HepG2 (cell line): ENCODE measurements around the gene HDGFL3. TPM values are rescaled to one million over a fixed set of nuclear protein-coding genes. Genes with fewer than 3 reads are reported as not detected.

ENCODE experiments used
- EZH2 ChIP-seq: conservative IDR thresholded peaks from 2 replicates; pipeline ENCODE4 v1.6.1; 2012; ENCODE audit warnings: mild to moderate bottlenecking, low read depth, low read length, moderate library complexity
- HNRNPLL ChIP-seq: fragments of 200-400 bp; formaldehyde crosslinking; IDR thresholded peaks from 2 replicates; pipeline ENCODE4 v1.6.1; 2017; ENCODE audit warnings: mild to moderate bottlenecking, low read depth, low read length; ENCODE audit not compliant: poor library complexity, severe bottlenecking
- NR1H2 ChIP-seq: sonication (generic); formaldehyde crosslinking; IDR thresholded peaks from 2 replicates; pipeline ENCODE4 v1.8.1; 2022; ENCODE audit warnings: low read depth, missing genetic modification reagents, borderline replicate concordance
- YEATS2 ChIP-seq: sonication (generic); formaldehyde crosslinking; IDR thresholded peaks from 2 replicates; pipeline ENCODE4 v1.4.0; 2020; ENCODE audit warnings: missing genetic modification reagents, borderline replicate concordance
- ZBTB4 ChIP-seq: sonication (generic); formaldehyde crosslinking; IDR thresholded peaks from 2 replicates; pipeline ENCODE4 v1.4.0; 2020; ENCODE audit warnings: missing genetic modification reagents, mild to moderate bottlenecking, borderline replicate concordance
- ZNF317 ChIP-seq: sonication (generic); formaldehyde crosslinking; IDR thresholded peaks from 2 replicates; pipeline ENCODE4 v1.5.0; 2020; ENCODE audit warnings: mild to moderate bottlenecking, missing genetic modification reagents
- ZNF33B ChIP-seq: sonication (generic); formaldehyde crosslinking; IDR thresholded peaks from 2 replicates; pipeline ENCODE4 v1.5.1; 2020; ENCODE audit warnings: mild to moderate bottlenecking, missing genetic modification reagents
- ZNF550 ChIP-seq: sonication (generic); formaldehyde crosslinking; IDR thresholded peaks from 2 replicates; pipeline ENCODE4 v1.4.0; 2020; ENCODE audit warnings: mild to moderate bottlenecking, missing genetic modification reagents, borderline replicate concordance
- ZNF615 ChIP-seq: sonication (generic); formaldehyde crosslinking; IDR thresholded peaks from 2 replicates; pipeline ENCODE4 v1.5.0; 2020; ENCODE audit warnings: mild to moderate bottlenecking, missing genetic modification reagents, borderline replicate concordance
- ZNF879 ChIP-seq: sonication (generic); formaldehyde crosslinking; IDR thresholded peaks from 2 replicates; pipeline ENCODE4 v1.8.1; 2023; ENCODE audit warnings: missing genetic modification reagents
- polyA plus RNA-seq, 8 experiments: library from polyadenylated mRNA; depleted of rRNA in 3 of 8; stranded (reverse) in 7 of 8; unstranded in 1 of 8; fragments of >200 nt; fragmentation: Illumina TruSeq in 4 of 8; extraction: Trizol in 4 of 8; gene quantifications; 2 replicates each; pipeline versions ENCODE4 v1.2.1 to v1.2.3, GENCODE V29; 2011 to 2016; ENCODE audit warnings: low read depth in 4 of 8, missing spikeins in 1 of 8, mixed read lengths in 1 of 8; ENCODE audit not compliant: insufficient read depth in 1 of 8
- total RNA-seq, 5 experiments: library from RNA; depleted of rRNA; stranded (reverse); fragments of >200 nt; fragmentation: Illumina TruSeq; extraction: Trizol; gene quantifications; 2 replicates each; pipeline ENCODE4 v1.2.3, GENCODE V29; 2016; ENCODE audit warnings: low read depth in 1 of 5
- TF ChIP-seq, protein P1 (sequence below): sonication (generic); formaldehyde crosslinking; IDR thresholded peaks from 2 replicates; pipeline ENCODE4 v1.9.0; 2021; ENCODE audit warnings: missing genetic modification reagents, mild to moderate bottlenecking, borderline replicate concordance
- TF ChIP-seq, protein P2 (sequence below): sonication (generic); formaldehyde crosslinking; IDR thresholded peaks from 2 replicates; pipeline ENCODE4 v1.4.0; 2020; ENCODE audit warnings: mild to moderate bottlenecking, missing genetic modification reagents, borderline replicate concordance

HDGFL3 gene
- total and polyA plus RNA-seq, 2 of the 13 experiments (the other 11 are each of a cell fraction or from before 2014, with no cell fraction given) = 0.07 to 0.09 TPM

DNA sequence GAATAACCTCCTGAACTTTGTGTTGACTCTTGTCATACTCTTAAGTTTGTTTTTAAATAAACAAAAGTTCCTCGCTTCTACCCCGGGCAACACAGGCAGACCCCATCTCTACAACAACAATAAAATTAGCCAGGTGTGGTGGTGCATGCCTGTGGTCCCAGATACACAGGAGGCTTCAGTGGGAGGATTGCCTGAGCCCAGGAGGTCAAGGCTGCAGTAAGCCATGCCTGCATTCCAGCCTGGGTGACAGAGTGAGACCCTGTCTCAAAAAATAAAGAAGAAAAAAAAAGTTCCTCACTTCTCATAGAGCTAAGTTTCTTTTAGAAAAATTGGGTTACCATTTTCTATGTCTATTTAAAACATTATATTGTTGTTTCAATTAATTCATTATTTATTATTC lies 29.2 kb downstream of the HDGFL3 start (continued):
- TF ChIP-seq, protein P1, sequence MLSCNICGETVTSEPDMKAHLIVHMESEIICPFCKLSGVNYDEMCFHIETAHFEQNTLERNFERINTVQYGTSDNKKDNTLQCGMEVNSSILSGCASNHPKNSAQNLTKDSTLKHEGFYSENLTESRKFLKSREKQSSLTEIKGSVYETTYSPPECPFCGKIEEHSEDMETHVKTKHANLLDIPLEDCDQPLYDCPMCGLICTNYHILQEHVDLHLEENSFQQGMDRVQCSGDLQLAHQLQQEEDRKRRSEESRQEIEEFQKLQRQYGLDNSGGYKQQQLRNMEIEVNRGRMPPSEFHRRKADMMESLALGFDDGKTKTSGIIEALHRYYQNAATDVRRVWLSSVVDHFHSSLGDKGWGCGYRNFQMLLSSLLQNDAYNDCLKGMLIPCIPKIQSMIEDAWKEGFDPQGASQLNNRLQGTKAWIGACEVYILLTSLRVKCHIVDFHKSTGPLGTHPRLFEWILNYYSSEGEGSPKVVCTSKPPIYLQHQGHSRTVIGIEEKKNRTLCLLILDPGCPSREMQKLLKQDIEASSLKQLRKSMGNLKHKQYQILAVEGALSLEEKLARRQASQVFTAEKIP = no peak
- TF ChIP-seq NR1H2 (CRISPR knock-in tag) (no peak), ZNF550 (CRISPR knock-in tag) (no peak), ZNF879 (no peak), ZNF615 (CRISPR knock-in tag) (no peak), ZNF317 (CRISPR knock-in tag) (no peak), YEATS2 (CRISPR knock-in tag) (no peak), ZNF33B (no peak), EZH2 (no peak), HNRNPLL (no peak), ZBTB4 (no peak)
- TF ChIP-seq, protein P2, sequence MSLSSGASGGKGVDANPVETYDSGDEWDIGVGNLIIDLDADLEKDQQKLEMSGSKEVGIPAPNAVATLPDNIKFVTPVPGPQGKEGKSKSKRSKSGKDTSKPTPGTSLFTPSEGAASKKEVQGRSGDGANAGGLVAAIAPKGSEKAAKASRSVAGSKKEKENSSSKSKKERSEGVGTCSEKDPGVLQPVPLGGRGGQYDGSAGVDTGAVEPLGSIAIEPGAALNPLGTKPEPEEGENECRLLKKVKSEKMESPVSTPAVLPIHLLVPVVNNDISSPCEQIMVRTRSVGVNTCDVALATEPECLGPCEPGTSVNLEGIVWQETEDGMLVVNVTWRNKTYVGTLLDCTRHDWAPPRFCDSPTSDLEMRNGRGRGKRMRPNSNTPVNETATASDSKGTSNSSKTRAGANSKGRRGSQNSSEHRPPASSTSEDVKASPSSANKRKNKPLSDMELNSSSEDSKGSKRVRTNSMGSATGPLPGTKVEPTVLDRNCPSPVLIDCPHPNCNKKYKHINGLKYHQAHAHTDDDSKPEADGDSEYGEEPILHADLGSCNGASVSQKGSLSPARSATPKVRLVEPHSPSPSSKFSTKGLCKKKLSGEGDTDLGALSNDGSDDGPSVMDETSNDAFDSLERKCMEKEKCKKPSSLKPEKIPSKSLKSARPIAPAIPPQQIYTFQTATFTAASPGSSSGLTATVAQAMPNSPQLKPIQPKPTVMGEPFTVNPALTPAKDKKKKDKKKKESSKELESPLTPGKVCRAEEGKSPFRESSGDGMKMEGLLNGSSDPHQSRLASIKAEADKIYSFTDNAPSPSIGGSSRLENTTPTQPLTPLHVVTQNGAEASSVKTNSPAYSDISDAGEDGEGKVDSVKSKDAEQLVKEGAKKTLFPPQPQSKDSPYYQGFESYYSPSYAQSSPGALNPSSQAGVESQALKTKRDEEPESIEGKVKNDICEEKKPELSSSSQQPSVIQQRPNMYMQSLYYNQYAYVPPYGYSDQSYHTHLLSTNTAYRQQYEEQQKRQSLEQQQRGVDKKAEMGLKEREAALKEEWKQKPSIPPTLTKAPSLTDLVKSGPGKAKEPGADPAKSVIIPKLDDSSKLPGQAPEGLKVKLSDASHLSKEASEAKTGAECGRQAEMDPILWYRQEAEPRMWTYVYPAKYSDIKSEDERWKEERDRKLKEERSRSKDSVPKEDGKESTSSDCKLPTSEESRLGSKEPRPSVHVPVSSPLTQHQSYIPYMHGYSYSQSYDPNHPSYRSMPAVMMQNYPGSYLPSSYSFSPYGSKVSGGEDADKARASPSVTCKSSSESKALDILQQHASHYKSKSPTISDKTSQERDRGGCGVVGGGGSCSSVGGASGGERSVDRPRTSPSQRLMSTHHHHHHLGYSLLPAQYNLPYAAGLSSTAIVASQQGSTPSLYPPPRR (CRISPR knock-in tag) = no peak
